ENCODE measurements around the gene CST9.
"Not testable (repeated sequence)": the region's sequence is repeated elsewhere in the genome, so short reads cannot be mapped to it uniquely, and the experiment has no call there.

CST9 gene

DNA sequence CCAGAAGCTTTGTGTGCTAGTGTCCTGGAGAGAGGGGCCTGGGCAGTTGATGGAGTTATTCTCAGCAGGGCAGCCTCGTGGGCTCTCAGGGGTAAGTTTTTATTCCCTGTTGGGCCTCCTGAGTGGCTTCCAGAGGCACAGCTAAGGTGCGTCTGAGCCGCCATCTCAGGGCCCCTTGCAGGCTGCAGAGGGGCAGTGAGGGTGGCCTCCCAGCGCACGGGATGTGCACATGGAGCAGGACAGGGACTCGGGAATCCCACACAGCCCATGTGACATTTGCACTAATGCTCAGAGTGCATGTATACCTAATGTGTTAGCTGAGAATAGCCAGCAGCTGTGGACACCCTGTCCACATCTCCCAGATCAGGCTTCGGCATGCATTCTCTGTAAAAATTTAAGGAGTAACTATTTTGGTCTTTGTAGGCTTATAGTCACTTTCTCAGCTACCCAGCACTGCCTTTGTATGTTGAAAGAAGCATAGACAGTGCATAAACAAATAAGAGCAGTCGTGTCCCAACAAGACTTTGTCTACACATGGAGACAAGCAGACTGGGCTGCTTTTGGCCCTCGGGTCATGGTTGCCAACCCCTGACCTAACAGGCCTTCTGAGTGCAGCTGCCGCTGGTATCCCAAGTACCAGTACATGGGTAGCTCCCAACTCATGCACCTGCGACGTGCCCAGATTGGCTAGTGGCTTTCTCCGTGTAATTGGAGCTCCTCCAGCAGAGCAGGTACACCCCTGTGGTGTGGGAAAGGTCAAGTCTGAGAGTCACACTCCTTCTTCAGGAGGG is 18.8 kb downstream of the CST9 start:
- no peak for DNase-seq
- ATAC-seq, result no peak

- ATAC-seq (no peak), DNase-seq (no peak)
Measured at GRCh38 chr20:23585808-23586734, 19.6 kb downstream of the CST9 start.

DNA sequence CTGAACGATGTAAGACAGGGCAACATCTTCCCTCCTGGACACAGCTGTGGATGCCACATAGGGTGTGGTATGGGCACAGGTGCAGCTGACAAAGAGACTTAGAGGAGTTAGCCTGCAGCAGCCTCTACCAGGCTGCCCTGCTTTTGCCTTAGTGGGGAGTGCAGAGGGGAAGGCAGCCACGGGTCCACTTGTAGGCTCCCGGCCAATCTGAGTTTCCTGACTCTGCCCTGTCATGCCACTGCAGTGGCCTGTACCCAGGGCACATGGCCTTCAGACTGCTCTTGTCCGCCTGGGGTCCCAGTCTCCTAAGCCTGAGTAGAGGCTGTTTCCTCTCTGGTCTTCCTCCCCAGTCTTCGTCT is 20.3 kb downstream of the CST9 start:
- ATAC-seq, result peak; percentile 43
- DNase-seq, result no peak

DNA sequence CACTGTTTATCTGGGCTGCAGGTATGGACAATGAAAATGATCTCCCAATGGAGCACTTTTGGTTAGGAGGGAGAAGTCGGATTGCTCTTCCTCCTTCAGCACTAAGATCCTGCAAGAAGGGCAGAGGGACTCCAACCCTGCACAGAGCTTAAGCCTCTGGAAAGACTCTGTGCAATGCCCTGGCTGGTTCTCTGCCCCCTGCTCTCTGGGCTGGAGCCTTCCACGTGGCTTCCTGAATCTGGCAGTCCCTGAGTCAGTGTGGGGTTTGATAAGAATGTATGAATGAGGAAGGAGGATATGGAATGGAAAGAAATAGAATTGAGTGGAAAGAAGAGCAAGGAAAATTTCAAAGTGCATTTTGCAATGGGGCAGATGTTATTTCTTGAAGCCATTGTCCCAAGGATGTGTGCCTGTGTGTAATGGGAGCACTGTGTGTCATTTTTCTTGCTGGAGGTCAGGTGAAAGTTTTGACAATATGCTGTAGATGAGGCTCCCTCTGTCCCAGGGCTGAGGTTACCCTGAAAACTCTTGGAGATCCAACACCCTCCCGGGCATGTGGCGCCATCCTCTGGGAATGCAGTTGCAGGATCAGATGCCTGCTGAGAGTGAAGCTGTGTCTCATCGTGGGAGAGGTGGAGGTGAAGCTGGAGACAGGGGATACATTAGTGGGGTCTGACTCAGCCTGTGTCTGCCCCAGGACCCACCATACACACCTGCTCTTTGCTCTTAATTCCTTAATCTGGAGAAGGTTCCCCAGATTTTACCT is 21.1 kb downstream of the CST9 start:
- no peak for DNase-seq
- no peak for ATAC-seq

GRCh38 chr20:23583526-23583925 is 22.2 kb downstream of the CST9 start:
- ATAC-seq (no peak), DNase-seq (no peak)

DNA sequence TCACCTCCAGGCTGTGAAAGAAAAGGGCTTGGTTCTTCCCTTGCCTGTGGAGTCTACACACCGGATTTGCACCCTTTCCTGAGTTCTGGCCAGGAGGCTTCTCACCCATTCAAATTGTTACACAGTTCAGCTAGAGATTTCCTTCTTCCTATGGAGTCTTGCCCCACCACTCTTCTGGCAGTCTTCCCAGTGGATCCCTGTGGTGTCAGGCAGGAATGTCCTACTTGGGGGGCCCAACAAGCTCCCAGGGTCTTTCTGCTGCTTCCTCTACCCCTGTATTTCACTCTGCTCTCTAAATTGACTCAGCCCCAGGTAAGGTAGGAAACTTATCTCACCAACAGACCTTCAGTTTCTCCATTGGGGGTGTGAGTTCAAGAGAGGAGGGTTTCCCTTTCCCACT is 23.4 kb downstream of the CST9 start:
- ATAC-seq (no peak), DNase-seq (no peak)

- ATAC-seq, DNase-seq: not testable (repeated sequence)
Measured at GRCh38 chr20:23581833-23582232, 23.9 kb downstream of the CST9 start.

- DNase-seq (no peak), ATAC-seq (no peak)
Measured at GRCh38 chr20:23574977-23575376, 30.7 kb downstream of the CST9 start.

DNA sequence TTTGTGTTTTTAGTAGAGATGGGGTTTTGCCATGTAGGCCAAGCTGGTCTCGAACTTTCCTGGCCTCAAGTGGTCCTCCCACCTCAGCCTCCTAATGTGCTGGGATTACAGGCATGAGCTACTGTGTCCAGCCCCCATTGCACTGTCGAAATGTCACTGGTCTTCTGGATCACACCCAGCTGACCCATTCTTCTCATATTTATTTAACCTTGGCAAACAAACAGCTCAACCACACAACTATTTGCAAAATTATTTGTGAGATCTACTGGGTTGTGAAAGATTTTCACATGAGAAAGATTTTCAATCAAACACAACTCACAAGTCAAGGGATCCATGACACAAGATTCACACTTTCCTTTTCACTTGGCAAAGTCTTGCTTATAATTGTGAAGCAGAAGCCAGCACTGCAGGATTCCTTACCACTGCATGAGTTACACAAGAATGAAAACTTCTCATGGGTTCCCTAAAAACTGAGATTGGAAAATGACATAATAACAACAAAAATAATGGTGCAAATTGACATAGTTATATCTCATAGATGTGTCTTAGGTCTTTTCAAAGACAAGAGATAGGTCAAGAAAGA is 35.4 kb downstream of the CST9 start:
- ATAC-seq (no peak), DNase-seq (no peak)

GRCh38 chr20:23569570-23569969 is 36.1 kb downstream of the CST9 start:
- no peak for DNase-seq
- ATAC-seq, result no peak

DNA sequence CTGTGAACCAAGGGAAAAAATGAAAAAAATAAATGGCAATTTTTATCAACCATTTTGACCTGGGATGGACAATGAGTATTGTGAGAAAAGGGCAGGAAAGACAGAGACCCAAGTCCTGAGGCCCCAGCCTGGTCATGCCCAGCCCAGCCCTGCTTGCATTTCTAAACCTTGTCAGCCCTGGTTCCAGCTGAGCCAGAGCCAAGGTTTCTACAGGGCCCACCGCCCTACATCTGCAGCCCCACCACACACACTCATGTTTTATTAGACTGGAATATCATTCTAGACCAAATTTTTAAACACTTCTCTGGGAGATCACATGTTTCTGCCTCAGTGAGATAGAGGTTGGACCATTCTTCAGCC is 36.8 kb downstream of the CST9 start:
- DNase-seq (no peak), ATAC-seq (no peak)

DNA sequence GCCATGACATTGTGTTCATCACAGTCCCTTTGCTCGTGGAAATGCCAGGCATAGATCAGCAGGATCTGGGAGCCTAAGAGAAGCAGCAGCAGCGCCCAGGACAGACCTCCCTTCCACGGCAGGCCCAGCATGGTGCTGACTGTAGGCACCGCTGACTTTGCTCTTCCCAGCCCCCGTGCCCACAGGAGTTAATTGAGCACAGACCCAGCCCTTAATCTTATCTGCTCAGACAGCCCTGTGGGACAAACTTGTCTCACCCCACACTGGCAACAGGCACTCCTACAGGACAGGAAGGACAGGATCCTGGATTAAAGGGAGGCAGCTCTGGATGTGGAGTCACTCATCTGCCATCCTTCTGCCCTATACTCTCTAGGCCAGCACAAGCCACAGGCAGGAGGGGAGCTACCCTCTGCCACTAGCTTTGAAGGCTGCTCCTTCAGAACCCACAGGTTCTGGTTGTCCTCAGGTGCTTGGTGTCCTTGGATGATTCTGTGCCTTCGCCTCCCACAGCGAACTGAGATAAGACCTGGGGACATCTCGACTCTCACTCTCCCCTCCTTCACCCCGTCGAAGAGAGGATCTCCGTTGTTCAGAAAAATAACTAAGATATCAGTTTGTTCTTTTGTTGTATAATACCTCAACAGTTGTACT is 37.3 kb downstream of the CST9 start, which contains the start of gene CST9L:
CST9L (minus strand) TSS at position 165 of the 651 bp plus-strand sequence; CDS start at position 131, 34 bp downstream.
- no peak for ATAC-seq

DNA sequence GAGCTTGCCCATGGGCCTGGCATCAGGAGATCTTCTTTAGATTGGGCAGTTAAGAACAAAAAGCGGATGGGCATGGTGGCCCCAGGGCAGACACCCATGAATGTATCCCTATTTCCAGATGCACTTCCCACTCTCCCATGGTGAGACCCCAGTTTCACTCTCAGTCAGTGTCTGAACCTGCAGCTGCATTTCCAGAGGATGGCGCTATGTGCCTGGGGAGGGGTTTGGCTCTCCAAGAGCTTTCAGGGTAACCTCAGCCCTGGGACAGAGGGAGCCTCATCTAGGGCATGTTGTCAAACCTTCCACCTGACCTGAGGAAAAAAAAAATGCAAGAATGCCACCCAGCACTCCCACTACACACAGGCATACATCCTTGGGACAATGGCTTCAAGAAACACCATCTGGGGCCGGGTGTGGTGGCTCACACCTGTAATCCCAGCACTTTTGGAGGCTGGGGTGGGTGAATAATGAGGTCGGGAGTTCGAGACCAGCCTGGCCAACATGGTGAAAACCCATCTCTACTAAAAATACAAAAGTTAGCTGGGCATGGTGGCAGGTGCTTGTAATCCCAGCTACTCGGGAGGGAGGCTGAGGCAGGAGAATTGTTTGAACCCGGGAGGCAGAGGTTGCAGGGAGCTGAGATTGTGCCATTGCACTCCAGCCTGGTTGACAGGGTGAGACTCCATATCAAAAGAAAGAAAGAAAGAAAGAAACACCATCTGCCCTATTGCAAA is 39.4 kb downstream of the CST9 start:
- ATAC-seq, result no peak
- no peak for DNase-seq

More for the DNA sequence above, 37.3 kb downstream of the CST9 start, which contains the start of gene CST9L:
- no peak for DNase-seq

DNA sequence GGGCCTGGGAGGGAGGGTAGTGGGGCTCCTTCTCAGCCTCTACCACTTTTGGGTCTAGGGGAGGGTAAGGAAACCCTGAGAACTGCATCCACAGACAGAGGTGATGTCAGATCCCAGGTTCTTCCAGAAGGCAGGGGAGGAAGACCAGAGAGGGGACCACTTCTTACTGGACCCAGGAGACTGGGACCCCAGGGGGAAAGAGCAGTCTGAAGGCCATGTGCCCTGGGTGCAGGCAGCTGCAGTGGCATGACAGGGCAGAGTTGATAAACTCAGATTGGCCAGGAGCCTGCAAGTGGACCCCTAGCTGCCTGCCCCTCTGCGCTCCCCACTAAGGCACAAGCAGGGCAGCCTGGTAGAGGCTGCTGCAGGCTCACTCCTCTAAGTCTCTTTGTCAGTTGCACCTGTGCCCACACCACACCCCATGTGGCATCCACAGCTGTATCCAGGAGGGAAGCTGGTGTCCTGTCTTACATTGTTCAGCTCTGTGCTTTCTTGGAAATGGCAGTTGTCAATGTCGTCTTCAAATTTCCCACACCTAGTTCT is 40.1 kb downstream of the CST9 start:
- no peak for ATAC-seq
- DNase-seq, result no peak

- ATAC-seq (no peak), DNase-seq (no peak)
Measured at GRCh38 chr20:23564927-23565326, 40.8 kb downstream of the CST9 start.

GRCh38 chr20:23562721-23563342 is 42.9 kb downstream of the CST9 start:
- ATAC-seq (no peak), DNase-seq (no peak)

- no peak for DNase-seq
- no peak for ATAC-seq
Measured at GRCh38 chr20:23554401-23554800, 51.3 kb downstream of the CST9 start.

Data from stimulated activated naive CD8-positive, alpha-beta T cell treated with anti-CD3 and anti-CD28 coated beads, Interleukin-15, Interleukin-2, amounts not matched to agents 100 U/mL and 50 U/mL, for 24 hours (primary cell).